ENCODE measurements around the gene UBQLNL. TPM values are rescaled to one million over a fixed set of nuclear protein-coding genes. Genes with fewer than 3 reads are reported as not detected.

The UBQLNL gene
- total RNA-seq, 4 donors from 2014 or later = 1.2 to 3.7 (median 2.1) TPM

GRCh38 chr11:5509803-5510202 lies 6.7 kb downstream of the UBQLNL start, which contains the start of gene UBQLN3:
UBQLN3 (minus strand) TSS chr11:5509957; CDS start chr11:5509558, 399 bp downstream.
- Histone ChIP-seq H3K36me3 (no peaks in the 10 kb centered on the region), H3K27me3 (no peaks in the 10 kb centered on the region), H3K4me1 (no peaks in the 10 kb centered on the region), H3K27ac (no peak within 1 kb of the TSS), H3K9me3 (no peaks in the 10 kb centered on the region), H3K4me3 (no peak within 1 kb of the TSS)
- TF ChIP-seq EP300 (IDR thresholded peaks at IDR 0.05) (no peak), CTCF (IDR thresholded peaks at IDR 0.05) (no peak), POLR2A (IDR thresholded peaks at IDR 0.05) (no peak)
- WGBS, 2 donors = 75 to 78% methylated on average over 4 of the region's 4 CpGs
- DNase-seq (ENCODE audit: low spot score in 2 of 2) = no peak

GRCh38 chr11:5508605-5509004 lies 7.9 kb downstream of the UBQLNL start:
- H3K27ac ChIP-seq = no peak overlapping the region
- no peaks in the 10 kb centered on the region for H3K36me3 ChIP-seq
- no peaks in the 10 kb centered on the region for H3K9me3 ChIP-seq
- no peak overlapping the region for H3K4me3 ChIP-seq
- H3K4me1 ChIP-seq = no peaks in the 10 kb centered on the region
- 93 to 97% methylated on average over 8 of the region's 8 CpGs for WGBS, 2 donors
- H3K27me3 ChIP-seq = no peaks in the 10 kb centered on the region
- no peak for DNase-seq (ENCODE audit: low spot score in 2 of 2)
- TF ChIP-seq CTCF (IDR thresholded peaks at IDR 0.05) = no peak

GRCh38 chr11:5507933-5508305 lies 8.6 kb downstream of the UBQLNL start:
- Histone ChIP-seq H3K9me3 (no peaks in the 10 kb centered on the region), H3K27ac (no peak overlapping the region), H3K27me3 (no peaks in the 10 kb centered on the region), H3K4me1 (no peaks in the 10 kb centered on the region), H3K36me3 (no peaks in the 10 kb centered on the region), H3K4me3 (no peak overlapping the region)
- no peak for DNase-seq (ENCODE audit: low spot score in 2 of 2)
- 77 to 86% methylated on average over 6 of the region's 6 CpGs for WGBS, 2 donors
- TF ChIP-seq POLR2A (IDR thresholded peaks at IDR 0.05) (no peak), CTCF (IDR thresholded peaks at IDR 0.05) (no peak), EP300 (IDR thresholded peaks at IDR 0.05) (no peak)

GRCh38 chr11:5507177-5507932 lies 9.1 kb downstream of the UBQLNL start:
- no peaks in the 10 kb centered on the region for H3K4me1 ChIP-seq
- no peak overlapping the region for H3K27ac ChIP-seq
- no peaks in the 10 kb centered on the region for H3K27me3 ChIP-seq
- no peak for DNase-seq (ENCODE audit: low spot score in 2 of 2)
- no peaks in the 10 kb centered on the region for H3K36me3 ChIP-seq
- 74 to 88% methylated on average over 9 of the region's 9 CpGs for WGBS, 2 donors
- H3K9me3 ChIP-seq = no peaks in the 10 kb centered on the region
- TF ChIP-seq POLR2A (IDR thresholded peaks at IDR 0.05) (no peak), EP300 (IDR thresholded peaks at IDR 0.05) (no peak), CTCF (IDR thresholded peaks at IDR 0.05) (no peak)
- H3K4me3 ChIP-seq = no peak overlapping the region

GRCh38 chr11:5505363-5506048 lies 11.0 kb downstream of the UBQLNL start:
- no peaks in the 10 kb centered on the region for H3K4me1 ChIP-seq
- no peaks in the 10 kb centered on the region for H3K27me3 ChIP-seq
- H3K9me3 ChIP-seq = no peaks in the 10 kb centered on the region
- no peak for DNase-seq (ENCODE audit: low spot score in 2 of 2)
- TF ChIP-seq CTCF (IDR thresholded peaks at IDR 0.05) (no peak), EP300 (IDR thresholded peaks at IDR 0.05) (no peak), POLR2A (IDR thresholded peaks at IDR 0.05) (no peak)
- no peak overlapping the region for H3K4me3 ChIP-seq
- H3K36me3 ChIP-seq = no peaks in the 10 kb centered on the region
- no peak overlapping the region for H3K27ac ChIP-seq
- WGBS, 2 donors = 81 to 85% methylated on average over 9 of the region's 9 CpGs
